HCT116 (cell line): ENCODE measurements around the gene ENTREP1.

Experiments used
- EZH2 ChIP-seq: fragments of 200-600 bp; sonication (generic); IDR thresholded peaks from 2 replicates; pipeline ENCODE4 v1.6.1; 2017; ENCODE audit warnings: antibody characterized with exemption, mixed run types
- POLR2A ChIP-seq: IDR thresholded peaks from 2 replicates; pipeline ENCODE4 v1.7.0; 2011; ENCODE audit warnings: borderline replicate concordance; ENCODE audit not compliant: insufficient read depth, insufficient read length; ENCODE audit errors: extremely low read depth
- RAD21 ChIP-seq: IDR thresholded peaks from 2 replicates; pipeline ENCODE4 v1.6.1; 2012; ENCODE audit warnings: low read depth, mild to moderate bottlenecking
- SP1 ChIP-seq: IDR thresholded peaks from 2 replicates; pipeline ENCODE4 v1.6.1; 2012; ENCODE audit warnings: low read depth
- TF ChIP-seq, protein P1 (sequence below), 3 experiments: fragments of 200-600 bp in 1 of 3; sonication (generic) in 1 of 3; IDR thresholded peaks in 2 of 3; conservative IDR thresholded peaks in 1 of 3; 2 replicates each; pipeline ENCODE4 v1.5.1; 2012 to 2017; ENCODE audit warnings: low read depth in 2 of 3, low read length in 2 of 3, antibody characterized with exemption in 1 of 3, borderline replicate concordance in 1 of 3, control low read depth in 1 of 3, mild to moderate bottlenecking in 1 of 3, mixed read lengths in 1 of 3, mixed run types in 1 of 3, moderate library complexity in 1 of 3; ENCODE audit not compliant: insufficient read depth in 1 of 3

DNA sequence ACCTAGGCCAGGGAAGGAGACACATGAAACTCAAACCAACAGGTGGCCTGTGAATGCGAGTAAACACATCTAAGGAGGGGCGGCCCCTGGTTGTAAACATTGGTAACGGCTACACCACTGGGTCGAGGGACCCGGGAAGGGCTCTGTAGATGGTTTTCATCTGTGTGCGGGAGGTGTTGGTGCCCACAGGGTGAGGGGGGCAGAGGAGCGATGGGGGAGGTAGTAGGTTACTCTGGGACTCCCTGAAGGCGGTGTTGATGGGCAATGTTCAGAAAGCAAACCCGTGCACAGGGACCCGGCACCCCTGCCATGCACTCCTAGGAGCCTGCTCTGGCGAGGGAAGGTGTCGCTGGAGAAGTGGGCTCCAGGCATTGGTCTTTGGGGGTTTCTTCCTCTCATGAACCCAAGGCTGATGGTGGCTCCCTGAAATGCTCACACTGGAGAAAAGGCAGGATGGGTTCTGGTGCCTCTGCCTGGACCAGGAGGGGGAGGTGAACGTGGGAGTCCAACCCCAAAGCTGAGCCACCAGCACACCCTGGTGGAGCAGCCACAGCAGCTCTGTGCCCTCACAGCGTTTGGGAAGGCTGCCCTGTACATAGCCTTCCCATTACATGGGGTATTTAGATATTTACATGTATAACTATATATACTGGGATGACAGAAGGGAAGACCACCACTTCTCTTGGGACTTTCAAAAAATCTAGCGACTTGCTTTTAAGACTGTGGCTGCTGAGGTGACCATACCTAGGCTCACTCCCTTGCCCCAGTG is 103.2 kb downstream of the ENTREP1 start:
- TF ChIP-seq, protein P1, sequence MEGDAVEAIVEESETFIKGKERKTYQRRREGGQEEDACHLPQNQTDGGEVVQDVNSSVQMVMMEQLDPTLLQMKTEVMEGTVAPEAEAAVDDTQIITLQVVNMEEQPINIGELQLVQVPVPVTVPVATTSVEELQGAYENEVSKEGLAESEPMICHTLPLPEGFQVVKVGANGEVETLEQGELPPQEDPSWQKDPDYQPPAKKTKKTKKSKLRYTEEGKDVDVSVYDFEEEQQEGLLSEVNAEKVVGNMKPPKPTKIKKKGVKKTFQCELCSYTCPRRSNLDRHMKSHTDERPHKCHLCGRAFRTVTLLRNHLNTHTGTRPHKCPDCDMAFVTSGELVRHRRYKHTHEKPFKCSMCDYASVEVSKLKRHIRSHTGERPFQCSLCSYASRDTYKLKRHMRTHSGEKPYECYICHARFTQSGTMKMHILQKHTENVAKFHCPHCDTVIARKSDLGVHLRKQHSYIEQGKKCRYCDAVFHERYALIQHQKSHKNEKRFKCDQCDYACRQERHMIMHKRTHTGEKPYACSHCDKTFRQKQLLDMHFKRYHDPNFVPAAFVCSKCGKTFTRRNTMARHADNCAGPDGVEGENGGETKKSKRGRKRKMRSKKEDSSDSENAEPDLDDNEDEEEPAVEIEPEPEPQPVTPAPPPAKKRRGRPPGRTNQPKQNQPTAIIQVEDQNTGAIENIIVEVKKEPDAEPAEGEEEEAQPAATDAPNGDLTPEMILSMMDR (IDR thresholded peaks at IDR 0.05 in 2 of 3, conservative IDR thresholded peaks at IDR 0.05 in 1 of 3; ENCODE audit: borderline replicate concordance in 1 of 3, insufficient read depth in 1 of 3, low read depth in 2 of 3, low read length in 2 of 3): no peak
- TF ChIP-seq POLR2A: no peak
- no peak for TF ChIP-seq RAD21
- TF ChIP-seq EZH2: no peak
- no peak for TF ChIP-seq SP1
